BLaER1 (cell line): ENCODE measurements around the gene BMP15.

Experiments used
- H3K27ac ChIP-seq: shearing (Covaris generic); formaldehyde crosslinking; 2 replicates; pipeline ENCODE4 v1.8.1; 2022
- H3K27me3 ChIP-seq: shearing (Covaris generic); formaldehyde crosslinking; 2 replicates; pipeline ENCODE4 v1.8.1; 2022
- H3K36me3 ChIP-seq: shearing (Covaris generic); formaldehyde crosslinking; 2 replicates; pipeline ENCODE4 v1.8.1; 2022
- H3K4me1 ChIP-seq: shearing (Covaris generic); formaldehyde crosslinking; 2 replicates; pipeline ENCODE4 v1.8.1; 2022
- H3K4me2 ChIP-seq: shearing (Covaris generic); formaldehyde crosslinking; 2 replicates; pipeline ENCODE4 v1.8.1; 2022
- H3K4me3 ChIP-seq: shearing (Covaris generic); formaldehyde crosslinking; 2 replicates; pipeline ENCODE4 v1.8.1; 2022
- H3K9ac ChIP-seq: shearing (Covaris generic); formaldehyde crosslinking; 2 replicates; pipeline ENCODE4 v1.8.1; 2022
- H3K9me3 ChIP-seq: shearing (Covaris generic); formaldehyde crosslinking; 2 replicates; pipeline ENCODE4 v1.8.1; 2022
- H4K20me1 ChIP-seq: shearing (Covaris generic); formaldehyde crosslinking; 2 replicates; pipeline ENCODE4 v1.8.1; 2022
- Cebpa-rat ChIP-seq: shearing (Covaris generic); IDR thresholded peaks from 2 replicates; pipeline ENCODE4 v1.8.1; 2022

The BMP15 gene

GRCh38 chrX:50963842-50964241, 53.3 kb downstream of the BMP15 start:
- Histone ChIP-seq H3K36me3 (no peaks in the 10 kb centered on the region), H3K27me3 (peaks cover 73% of the 10 kb centered on the region), H3K4me1 (no peaks in the 10 kb centered on the region), H3K4me2 (no peak overlapping the region), H4K20me1 (no peaks in the 10 kb centered on the region), H3K4me3 (no peak overlapping the region), H3K9me3 (no peaks in the 10 kb centered on the region), H3K9ac (no peak overlapping the region), H3K27ac (no peak overlapping the region)
- no peak for TF ChIP-seq Cebpa-rat
